Muscle of arm (tissue), 12 donors: ENCODE results near the gene KLHL25. TPM values are rescaled to one million over a fixed set of nuclear protein-coding genes. Genes with fewer than 3 reads are reported as not detected.

Source experiments
- DNase-seq: peaks from one replicate; pipeline ENCODE4 v3.0.0-alpha.2; 2013
- polyA plus RNA-seq, 12 donors: library from polyadenylated mRNA; unstranded; fragments of 120-200 nt; gene quantifications; one replicate each; pipeline ENCODE4 v1.2.1, GENCODE V29; 2013; ENCODE audit not compliant: insufficient read length in 12 of 12

The KLHL25 gene
- polyA plus RNA-seq, 12 donors = 4.5 to 11.2 (median 6.2) TPM; not detected in 1

- DNase-seq = no peak
Observed at GRCh38 chr15:85762039-85762755, 32.5 kb downstream of the KLHL25 start.

- DNase-seq = no peak
Observed at GRCh38 chr15:85761635-85762034, 33.1 kb downstream of the KLHL25 start.

- DNase-seq = no peak
Observed at GRCh38 chr15:85760531-85761371, 34.0 kb downstream of the KLHL25 start.

- no peak for DNase-seq
Observed at GRCh38 chr15:85760049-85760448, 34.7 kb downstream of the KLHL25 start.

- no peak for DNase-seq
Observed at GRCh38 chr15:85759376-85759775, 35.3 kb downstream of the KLHL25 start.

- no peak for DNase-seq
Observed at GRCh38 chr15:85758655-85758978, 36.1 kb downstream of the KLHL25 start.

- DNase-seq = no peak
Observed at GRCh38 chr15:85757939-85758654, 36.6 kb downstream of the KLHL25 start.

- no peak for DNase-seq
Observed at GRCh38 chr15:85757073-85757938, 37.4 kb downstream of the KLHL25 start.

GRCh38 chr15:85756411-85757072, 38.2 kb downstream of the KLHL25 start:
- DNase-seq = no peak

- DNase-seq = no peak
Observed at GRCh38 chr15:85755942-85756341, 38.8 kb downstream of the KLHL25 start.

GRCh38 chr15:85755471-85755870, 39.3 kb downstream of the KLHL25 start:
- DNase-seq = no peak

- no peak for DNase-seq
Observed at GRCh38 chr15:85754989-85755388, 39.7 kb downstream of the KLHL25 start.

- DNase-seq = no peak
Observed at GRCh38 chr15:85753791-85754452, 40.8 kb downstream of the KLHL25 start.

GRCh38 chr15:85753261-85753660, 41.5 kb downstream of the KLHL25 start:
- no peak for DNase-seq

GRCh38 chr15:85752491-85752961, 42.2 kb downstream of the KLHL25 start:
- DNase-seq = no peak

GRCh38 chr15:85752124-85752475, 42.6 kb downstream of the KLHL25 start:
- no peak for DNase-seq

- DNase-seq = no peak
Observed at GRCh38 chr15:85751291-85752123, 43.2 kb downstream of the KLHL25 start.

- DNase-seq = peak; percentile 79
Observed at GRCh38 chr15:85750319-85751290, 44.1 kb downstream of the KLHL25 start.
